Measurements from ENCODE around the gene MMP19.
"Not testable (repeated sequence)": the region's sequence is repeated elsewhere in the genome, so short reads cannot be mapped to it uniquely, and the experiment has no call there.

MMP19 gene, protein sequence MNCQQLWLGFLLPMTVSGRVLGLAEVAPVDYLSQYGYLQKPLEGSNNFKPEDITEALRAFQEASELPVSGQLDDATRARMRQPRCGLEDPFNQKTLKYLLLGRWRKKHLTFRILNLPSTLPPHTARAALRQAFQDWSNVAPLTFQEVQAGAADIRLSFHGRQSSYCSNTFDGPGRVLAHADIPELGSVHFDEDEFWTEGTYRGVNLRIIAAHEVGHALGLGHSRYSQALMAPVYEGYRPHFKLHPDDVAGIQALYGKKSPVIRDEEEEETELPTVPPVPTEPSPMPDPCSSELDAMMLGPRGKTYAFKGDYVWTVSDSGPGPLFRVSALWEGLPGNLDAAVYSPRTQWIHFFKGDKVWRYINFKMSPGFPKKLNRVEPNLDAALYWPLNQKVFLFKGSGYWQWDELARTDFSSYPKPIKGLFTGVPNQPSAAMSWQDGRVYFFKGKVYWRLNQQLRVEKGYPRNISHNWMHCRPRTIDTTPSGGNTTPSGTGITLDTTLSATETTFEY

DNA sequence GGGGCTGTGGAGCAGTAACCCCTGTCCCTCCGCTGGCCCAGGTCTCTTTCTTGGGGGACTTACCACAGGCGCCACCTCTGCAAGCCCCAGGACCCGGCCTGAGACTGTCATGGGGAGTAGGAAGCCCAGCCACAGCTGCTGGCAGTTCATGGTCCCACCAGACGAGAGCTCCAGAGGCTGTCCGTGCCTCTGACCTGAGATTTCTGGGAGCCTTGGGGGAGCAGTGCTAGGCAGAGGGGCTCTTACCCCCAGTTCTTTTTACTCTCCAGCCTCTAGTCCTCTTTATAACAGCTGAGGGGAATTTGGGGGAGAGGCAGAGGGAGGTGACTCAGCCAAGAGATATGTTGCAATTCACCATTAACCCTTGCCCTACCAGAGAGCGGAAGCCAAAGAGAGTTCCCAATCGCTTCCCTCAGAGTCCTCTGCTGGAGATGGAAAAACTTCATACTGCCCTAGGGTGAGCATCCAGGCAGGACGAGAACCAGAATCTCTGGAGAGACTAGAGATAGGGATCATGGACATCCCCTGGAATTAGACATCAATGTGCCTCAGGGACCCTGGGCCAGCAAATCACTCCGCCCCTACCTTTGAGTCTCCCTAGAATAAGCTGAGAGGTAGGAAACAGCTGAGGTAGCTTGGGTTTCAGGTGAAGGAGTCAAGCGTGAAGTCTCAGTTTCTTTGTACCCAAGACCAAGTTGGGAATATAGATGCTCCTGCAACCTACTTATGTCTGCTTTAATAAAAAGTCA is at the start of gene MMP19:
Gene MMP19 (minus strand): TSS at position 256 of the 749 bp plus-strand sequence. CDS start 106 bp downstream, at position 150.
- DNase-seq (ENCODE audit: low read depth) = peak; percentile 84

DNA sequence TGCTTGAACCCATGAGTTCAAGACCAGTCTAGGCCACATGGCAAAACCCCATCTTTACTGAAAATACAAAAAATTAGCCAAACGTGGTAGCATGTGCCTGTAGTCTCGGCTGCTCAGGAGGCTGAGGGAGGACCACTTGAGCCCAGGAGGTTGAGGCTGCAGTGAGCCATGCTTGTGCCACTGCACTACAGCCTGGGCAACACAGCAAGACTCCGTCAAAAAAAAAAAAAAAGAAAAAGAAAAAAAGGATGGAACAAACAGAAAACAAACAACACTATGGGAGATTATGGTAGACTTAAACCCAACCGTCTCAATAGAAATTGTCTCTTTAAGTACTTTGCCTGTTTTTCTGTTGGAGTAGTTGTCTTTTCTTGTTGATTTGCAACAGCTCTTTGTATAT is 48.6 kb upstream of the MMP19 start:
- DNase-seq (ENCODE audit: low read depth) = no peak

DNA sequence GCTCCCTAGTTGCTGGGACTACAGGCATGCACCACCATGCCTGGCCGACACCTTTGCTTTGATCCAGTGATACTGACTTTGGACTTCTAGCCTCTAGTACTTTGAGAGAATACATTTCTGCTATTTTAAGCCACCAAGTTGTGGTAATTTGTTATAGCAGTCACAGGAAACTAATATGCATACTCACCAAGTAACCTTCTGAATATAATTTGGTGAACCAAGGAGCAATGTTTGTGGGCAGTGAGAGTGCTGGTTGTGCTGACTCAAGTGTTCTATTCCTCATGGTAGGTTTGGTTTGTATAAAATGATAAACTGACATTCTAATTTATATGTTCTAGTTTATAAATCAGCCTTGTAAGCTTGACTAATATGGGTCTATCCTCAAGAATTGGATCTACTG is 42.4 kb upstream of the MMP19 start:
- no peak for DNase-seq (ENCODE audit: low read depth)

DNA sequence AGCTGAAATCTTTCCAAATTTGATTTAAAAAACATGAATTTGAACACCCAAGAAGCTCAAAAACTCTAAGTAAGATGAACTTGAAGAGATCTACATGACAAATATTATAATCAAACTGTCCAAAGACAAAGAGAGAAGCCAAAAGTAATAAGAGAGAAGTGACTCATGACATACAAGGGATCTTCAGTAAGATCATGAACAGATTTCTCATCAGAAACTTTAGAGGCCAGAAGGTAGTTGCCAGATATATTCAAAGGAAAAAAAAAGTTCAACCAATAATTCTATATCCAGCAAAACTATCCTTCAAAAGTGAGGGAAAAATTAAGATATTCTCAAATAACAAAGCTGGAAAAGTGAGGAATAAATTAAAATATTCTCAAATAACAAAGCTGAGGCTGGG is 35.1 kb upstream of the MMP19 start:
- DNase-seq (ENCODE audit: low read depth) = no peak

DNA sequence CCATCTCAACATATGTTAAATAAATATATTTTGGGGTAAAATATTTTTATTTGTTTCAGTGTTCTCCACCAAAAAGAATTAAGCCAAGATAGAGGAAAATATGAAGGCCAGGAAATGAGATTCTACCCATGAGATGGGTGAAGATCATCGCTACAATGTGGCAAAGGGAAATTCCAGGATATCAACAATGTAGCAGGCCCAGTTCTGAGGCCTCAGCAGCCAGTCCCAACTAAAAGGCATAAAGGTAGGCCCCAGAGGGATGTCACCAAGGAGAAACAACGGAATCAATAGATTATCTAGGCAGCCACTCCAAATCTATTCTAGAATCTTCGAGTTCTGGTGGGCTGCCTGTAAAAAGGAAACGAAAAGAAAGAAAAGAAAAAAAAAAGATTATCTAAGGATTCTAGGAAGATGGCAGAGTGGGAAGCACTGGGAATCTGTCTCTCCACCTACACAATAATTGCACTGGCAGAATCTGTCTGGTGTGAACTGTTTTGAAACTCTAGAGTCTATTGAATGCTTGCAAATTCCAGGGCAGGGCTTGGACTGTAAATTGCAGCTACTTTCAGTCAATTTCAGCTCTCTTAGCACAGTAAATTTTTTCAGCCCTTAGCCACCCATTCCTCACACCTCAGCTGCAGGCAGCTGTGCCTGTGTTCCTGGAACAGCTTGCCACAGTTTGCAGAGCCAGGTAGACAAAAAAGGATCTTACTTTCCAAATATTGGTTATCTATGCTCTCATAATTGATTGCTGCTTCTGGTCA is 33.1 kb upstream of the MMP19 start:
- DNase-seq (ENCODE audit: low read depth) = no peak

DNA sequence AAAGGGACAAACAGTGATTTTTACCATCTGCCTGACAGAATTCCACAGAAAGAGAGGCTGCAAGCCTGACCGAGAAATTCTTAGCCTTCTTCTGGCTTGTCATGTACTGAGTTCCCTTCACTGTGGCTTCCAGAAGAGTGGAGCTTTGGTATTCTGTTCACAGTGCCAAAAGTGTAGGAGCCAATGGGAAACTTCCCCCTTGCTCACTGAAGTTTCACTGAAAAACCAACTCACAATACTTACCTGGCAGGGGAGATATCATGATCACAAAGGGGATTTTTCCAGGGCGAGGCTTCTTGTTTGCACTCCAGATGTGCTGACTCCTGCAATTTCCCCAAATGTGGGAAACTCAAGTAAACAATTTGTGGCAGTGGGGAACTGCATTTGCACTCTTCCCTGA is 31.7 kb upstream of the MMP19 start:
- DNase-seq (ENCODE audit: low read depth) = peak; percentile 14

DNA sequence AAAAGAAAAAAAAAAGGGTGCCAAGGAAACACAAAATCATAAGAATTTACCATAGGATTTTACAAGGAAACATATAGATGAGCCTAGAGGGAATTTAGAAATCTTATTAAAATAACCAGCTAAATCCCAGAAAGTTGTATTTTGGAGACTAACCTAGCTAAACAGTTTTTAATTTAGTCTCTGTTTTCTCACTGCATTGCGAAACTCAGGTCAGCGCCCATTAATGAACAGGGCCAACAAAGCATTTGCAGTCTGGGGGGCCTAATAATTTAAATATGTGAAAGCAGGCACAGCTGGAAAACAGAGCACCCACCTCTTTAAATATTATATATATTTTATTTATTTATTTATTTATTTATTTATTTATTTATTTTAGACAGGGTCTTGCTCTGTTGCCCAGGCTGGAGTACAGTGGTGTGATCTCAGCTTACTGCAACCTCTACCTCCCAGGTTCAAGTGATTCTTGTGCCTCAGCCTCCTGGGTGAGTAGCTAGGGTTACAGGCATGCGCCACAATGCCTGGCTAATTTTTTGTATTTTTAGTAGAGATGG is 23.8 kb upstream of the MMP19 start:
- not testable (repeated sequence) for DNase-seq (ENCODE audit: low read depth)

DNA sequence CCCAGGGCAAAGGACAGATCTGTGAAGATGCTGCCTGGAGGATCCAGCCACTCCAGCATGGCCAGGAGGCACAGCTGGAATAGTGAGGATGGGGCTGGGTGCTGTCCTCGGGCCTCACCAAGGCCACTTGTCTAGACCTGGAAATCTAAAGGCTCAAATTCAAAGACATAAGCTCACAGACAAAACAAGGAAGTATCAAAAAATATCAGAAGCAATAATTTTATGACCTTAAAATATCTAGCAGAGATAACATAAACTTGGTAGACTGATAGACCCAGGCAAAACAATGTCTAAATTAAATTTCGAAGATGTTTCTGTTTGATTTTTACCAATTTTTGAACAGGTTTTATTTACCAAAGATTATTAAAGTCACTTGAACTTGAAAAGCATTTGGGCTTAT is 22.6 kb upstream of the MMP19 start:
- DNase-seq (ENCODE audit: low read depth) = no peak

DNA sequence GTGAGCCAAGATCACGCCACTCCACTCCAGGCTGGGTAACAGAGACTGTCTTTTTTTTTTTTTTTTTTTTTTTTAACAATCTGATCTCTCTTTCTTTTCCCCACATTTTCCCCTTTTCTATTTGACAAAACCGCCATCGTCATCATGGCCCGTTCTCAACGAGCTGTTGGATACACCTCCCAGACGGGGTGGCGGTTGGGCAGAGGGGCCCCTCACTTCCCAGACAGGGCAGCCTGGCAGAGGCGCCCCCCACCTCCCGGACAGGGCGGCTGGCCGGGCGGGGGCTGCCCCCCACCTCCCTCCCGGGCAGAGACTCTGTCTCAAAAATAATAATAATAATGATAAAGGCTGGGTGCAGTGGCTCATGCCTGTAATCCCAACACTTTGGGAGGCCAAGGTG is 20.2 kb upstream of the MMP19 start:
- not testable (repeated sequence) for DNase-seq (ENCODE audit: low read depth)

DNA sequence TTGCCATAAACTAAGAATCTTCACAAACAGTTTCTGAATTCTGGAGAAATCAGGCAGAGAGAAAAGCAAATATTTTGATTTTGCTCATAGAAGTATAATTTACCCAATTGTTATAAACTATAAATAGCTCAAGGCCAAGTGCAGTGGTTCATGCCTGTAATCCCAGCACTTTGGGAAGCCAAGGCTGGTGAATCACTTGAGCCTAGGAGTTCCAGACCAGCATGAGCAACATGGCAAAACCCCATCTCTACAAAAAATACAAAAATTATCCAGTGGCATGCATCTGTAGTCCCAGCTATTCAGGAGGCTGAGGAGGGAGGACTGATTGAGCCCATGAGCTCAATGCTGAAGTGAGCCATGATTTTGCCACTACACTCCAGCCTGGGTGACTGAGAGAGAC is 19.6 kb upstream of the MMP19 start:
- peak; percentile 69 for DNase-seq (ENCODE audit: low read depth)

DNA sequence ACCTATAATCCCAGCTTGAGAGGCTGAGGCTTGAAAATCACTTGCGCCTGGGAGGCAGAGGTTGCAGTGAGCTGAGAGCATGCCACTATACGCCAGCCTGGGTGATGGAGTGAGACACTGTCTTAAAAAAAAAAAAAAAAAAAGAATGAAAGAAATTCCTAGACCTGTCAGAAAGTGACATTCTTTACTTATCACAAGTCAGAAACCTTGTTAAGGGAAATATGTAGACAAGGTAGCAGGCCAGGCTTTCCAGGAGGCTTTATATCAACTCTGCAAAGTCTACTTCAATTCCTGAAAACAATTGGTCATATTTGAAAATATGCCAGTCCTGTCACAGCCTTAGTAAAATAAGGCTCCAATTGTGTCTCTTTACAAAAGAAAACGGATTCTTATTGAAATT is 19.1 kb upstream of the MMP19 start:
- no peak for DNase-seq (ENCODE audit: low read depth)

DNA sequence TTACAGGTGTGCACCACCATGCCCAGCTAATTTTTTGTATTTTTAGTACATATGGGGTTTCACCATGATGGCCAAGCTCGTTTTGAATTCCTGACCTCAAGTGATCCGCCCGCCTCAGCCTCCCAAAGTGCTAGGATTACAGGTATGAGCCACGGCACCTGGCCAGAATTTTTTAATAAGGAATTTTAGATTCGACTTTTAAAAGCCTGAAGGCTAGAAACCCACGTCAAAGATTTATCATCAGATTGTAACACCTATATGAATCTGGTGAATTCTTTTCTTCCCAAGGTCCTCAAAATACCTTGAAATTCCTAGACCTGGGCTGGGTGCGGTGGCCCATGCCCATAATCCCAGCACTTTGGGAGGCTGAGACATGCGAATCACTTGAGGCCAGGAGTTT is 18.7 kb upstream of the MMP19 start:
- no peak for DNase-seq (ENCODE audit: low read depth)

DNA sequence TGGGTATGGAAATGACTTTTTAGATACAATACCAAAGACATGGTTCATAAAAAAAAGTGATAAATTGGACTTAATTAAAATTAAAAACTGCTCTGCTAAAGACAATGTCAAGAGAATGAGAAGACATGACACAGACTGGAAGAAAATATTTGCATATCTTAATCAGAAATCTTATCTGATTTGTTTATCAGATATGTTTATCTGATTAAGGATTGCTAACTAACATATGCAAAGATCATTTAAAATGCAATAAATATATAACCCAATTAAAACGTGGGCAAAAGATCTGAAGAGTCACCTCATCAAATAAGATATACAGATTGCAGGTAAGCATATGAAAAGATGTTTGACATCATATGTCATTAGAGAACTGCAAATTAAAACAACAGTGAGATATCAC is 10.0 kb upstream of the MMP19 start:
- no peak for DNase-seq (ENCODE audit: low read depth)

DNA sequence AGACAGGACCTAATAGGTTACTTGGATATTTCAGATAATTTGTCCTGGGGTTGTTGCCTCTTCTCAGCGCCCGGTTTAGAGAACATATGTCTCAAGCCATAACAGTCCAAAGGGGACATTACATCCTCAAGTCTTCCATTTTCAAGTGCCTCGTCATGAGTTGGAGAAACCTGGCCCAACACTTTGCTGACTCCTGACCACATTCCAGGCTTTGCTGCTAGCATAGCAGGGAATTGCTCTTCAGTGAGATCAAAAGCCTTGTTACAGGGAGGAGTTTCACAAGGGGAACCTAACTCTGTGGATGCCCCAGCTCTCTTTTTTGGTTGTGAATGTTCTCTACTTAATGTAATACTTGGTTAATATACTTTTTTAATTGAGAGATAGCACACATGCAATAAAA is 8.2 kb upstream of the MMP19 start:
- DNase-seq (ENCODE audit: low read depth) = peak; percentile 11

DNA sequence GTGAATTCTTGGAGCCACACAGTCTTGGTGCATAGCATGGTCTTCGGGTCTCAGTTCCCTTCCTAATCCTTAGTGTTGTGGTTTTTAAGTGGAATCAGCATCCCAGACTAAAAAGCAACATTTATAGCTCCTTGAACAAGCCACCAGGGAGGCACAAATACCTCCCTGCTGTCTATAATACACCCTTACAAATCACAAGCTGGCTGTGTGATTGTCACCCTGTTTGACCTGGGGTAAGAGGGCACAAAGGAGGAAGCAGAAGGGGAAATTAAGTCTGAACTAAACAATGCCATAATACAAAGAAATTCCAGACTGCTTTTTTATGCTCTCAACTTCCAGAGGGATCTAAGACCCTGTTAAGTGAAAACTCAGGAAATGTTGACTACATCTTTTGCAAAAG is 7.7 kb upstream of the MMP19 start:
- DNase-seq (ENCODE audit: low read depth) = peak; percentile 7

DNA sequence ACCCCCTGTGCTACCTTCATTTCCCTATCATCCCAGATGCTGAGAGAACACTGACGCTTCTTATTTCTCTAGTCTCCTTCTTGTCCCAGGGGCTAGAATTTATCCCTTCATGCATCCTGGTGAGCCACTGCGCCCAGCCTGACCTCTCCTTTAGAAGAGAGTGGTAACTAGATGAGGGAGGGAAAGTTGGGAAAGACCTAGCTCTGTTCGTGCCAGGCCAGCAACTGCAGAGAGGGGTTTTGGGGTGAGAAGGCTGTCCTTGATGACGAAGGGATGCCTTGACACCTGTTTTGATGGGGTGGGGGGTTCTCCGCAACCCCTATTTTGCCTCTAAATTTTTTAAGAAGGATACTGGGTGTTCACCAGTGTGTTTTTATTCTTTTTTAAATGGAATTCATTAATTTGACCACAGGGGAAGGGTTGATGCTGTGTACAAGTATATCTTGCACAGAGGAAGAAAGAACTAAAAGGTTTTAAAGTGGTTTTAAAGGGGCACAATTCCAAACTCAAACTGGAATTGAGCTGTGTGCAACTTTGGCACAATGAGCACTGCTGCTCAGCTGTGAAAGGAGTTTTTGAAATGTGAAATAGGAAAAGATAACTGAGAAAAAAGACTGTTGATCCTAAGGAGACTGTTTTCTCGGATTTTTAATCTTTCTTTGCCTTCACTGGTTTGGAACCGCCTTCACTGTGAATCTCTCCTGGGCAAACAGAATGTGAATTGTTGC is 7.0 kb upstream of the MMP19 start:
- no peak for DNase-seq (ENCODE audit: low read depth)

DNA sequence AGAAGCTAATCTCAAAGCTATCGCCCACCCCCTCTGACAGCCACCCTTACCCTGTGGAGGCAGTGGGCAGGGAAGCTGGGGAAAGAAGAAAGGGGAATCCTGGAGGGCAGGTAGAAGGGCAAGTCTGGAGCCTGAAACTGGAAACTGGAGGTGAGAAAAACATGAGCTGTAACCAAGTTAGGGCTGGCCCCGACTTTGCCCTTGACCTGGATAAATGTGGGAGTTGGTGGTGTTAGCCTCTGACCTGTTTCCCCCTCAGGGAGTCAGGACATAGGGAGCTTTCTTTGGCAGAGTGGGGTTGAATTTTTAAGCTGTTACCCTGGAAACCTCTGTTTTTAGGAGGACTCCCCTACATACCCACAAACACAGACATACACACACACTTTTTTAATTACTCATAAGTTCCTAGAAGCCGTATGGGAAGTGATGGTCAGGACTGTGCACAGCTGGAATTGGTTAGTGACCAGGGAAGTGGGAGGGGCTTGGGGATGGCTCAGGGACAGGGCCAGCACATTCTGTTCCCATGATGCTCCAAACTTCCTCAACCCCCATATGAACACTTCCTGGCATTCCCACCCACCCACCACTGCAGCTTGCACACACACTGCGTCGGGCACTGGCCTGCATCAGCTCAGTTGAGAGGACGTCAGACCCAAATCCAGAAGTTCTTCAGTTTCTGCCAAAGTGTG is 5.0 kb upstream of the MMP19 start:
- DNase-seq (ENCODE audit: low read depth) = peak; percentile 100

DNA sequence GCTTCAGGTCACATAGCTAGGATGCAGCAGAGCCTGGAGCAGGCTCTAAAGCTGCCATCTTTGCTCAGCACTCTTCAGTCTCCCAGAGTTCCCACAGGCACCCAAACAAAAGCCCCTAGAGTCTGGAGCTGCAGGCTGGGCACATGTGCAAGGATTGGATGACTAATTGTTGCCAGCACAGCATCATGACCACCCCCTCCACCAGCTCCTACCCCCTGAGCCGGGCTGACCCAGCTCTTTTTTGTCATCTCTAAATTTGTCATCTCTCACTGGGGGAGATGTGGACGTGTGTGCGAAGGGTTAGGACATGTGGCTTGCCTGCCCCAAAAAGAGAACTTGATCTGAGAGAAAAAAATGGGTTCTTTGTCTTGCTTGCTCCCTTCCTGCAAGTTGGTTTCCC is 4.3 kb upstream of the MMP19 start:
- peak; percentile 86 for DNase-seq (ENCODE audit: low read depth)

DNA sequence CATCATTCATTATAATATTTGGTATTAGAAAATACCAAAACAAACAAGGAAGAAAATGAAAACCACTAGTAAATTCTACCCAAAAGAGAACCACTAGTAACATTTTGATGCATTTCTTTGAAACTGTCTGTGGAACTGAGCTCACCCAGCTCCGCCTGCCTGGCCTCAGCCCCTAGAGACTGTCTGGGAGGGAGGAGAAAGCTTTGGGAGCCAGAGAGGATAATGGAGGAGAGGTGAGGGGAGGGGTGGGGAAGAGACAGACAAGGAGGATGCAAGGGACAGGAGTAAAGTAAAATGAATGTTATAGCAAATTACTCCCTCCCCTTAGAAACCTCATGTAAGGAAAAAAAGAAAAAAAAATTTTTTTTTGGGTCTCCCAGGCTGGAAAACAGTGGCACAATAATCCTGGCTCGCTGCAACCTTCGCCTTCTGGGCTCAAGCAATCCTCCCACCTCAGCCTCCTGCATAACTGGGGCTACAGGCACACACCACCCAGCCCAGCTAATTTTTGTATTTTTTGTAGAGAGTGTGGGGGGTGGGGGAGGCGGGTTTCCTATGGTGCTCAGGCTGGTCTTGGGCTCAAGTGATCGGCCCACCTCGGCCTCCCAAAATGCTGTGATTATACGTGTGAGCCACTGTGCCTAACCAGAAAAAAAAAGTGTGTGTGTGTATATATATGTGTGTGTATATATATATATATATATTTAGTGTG is 3.2 kb upstream of the MMP19 start:
- no peak for DNase-seq (ENCODE audit: low read depth)

DNA sequence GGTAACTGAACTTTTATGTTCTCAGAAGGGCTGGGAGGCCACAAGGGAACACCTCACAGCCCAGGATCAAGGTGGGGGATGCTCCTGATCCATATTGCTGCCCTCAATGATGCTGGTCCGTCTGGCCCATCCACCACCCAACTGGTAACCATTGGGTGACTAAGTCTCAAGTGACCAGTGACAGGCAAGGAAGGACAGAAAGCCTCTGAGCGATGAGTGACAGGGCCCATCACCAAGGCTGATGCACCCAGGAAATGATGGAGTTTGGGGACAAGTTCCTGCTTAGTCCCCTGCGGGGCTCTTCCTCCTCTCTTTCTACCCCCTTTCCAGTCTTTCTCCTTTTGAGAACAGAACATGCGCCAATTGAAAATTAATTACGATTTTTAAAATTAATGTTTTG is 2.6 kb upstream of the MMP19 start:
- DNase-seq (ENCODE audit: low read depth) = no peak

Measured in EH (cell line).